Measurements from ENCODE around the gene SPATA33. TPM values are rescaled to one million over a fixed set of nuclear protein-coding genes. Genes with fewer than 3 reads are reported as not detected.
A peak's percentile ranks its signal among the peaks of the same experiment; 100 is the strongest.

Gene SPATA33
- total RNA-seq, 1 donor from 2014 or later: 38.4 TPM

DNA sequence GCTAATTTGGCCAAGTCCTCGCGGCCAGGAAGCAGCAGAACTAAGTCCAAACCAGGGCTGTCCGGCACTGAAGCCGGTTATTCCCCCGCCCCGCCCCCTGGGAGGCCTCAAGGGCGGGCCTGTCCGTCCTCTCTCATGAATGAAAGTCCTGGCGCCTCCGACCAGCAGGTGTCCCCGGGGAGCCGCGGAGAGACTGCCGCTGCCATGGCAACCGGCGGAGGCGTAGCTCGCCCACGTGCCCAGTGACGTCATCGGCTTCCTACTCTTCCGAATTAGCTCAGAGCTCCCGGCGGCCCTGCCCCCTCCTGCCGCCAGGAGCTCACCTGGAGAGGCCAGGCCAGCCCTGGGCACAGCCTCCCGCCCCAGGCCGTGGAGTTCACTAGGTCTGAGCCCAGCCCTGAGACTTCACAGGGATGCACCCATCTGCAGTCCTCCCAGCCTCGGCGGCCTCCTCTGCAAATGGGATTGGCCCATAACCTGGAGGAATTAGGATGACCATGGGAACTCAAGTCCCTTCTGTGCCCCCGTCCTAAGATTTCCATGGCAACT, 42.5 kb downstream of the SPATA33 start:
- peaks cover 3% of the 10 kb centered on the region for H3K27me3 Mint-ChIP-seq
- H3K4me1 Mint-ChIP-seq (ENCODE audit: low read depth): peaks cover 5% of the 10 kb centered on the region
- peak; percentile 98 for DNase-seq (ENCODE audit: low spot score, unreplicated experiment)
- TF ChIP-seq, protein P1, sequence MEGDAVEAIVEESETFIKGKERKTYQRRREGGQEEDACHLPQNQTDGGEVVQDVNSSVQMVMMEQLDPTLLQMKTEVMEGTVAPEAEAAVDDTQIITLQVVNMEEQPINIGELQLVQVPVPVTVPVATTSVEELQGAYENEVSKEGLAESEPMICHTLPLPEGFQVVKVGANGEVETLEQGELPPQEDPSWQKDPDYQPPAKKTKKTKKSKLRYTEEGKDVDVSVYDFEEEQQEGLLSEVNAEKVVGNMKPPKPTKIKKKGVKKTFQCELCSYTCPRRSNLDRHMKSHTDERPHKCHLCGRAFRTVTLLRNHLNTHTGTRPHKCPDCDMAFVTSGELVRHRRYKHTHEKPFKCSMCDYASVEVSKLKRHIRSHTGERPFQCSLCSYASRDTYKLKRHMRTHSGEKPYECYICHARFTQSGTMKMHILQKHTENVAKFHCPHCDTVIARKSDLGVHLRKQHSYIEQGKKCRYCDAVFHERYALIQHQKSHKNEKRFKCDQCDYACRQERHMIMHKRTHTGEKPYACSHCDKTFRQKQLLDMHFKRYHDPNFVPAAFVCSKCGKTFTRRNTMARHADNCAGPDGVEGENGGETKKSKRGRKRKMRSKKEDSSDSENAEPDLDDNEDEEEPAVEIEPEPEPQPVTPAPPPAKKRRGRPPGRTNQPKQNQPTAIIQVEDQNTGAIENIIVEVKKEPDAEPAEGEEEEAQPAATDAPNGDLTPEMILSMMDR (IDR thresholded peaks at IDR 0.05; ENCODE audit: unreplicated experiment): peak; percentile 83
- no peaks in the 10 kb centered on the region for H3K9me3 Mint-ChIP-seq (ENCODE audit: low read depth)
- H3K36me3 Mint-ChIP-seq (ENCODE audit: insufficient read depth): peaks cover 2% of the 10 kb centered on the region
- peak overlapping the region; percentile 87 for H3K27ac Mint-ChIP-seq
- H3K4me3 Mint-ChIP-seq (ENCODE audit: low read depth): peak overlapping the region; percentile 72

DNA sequence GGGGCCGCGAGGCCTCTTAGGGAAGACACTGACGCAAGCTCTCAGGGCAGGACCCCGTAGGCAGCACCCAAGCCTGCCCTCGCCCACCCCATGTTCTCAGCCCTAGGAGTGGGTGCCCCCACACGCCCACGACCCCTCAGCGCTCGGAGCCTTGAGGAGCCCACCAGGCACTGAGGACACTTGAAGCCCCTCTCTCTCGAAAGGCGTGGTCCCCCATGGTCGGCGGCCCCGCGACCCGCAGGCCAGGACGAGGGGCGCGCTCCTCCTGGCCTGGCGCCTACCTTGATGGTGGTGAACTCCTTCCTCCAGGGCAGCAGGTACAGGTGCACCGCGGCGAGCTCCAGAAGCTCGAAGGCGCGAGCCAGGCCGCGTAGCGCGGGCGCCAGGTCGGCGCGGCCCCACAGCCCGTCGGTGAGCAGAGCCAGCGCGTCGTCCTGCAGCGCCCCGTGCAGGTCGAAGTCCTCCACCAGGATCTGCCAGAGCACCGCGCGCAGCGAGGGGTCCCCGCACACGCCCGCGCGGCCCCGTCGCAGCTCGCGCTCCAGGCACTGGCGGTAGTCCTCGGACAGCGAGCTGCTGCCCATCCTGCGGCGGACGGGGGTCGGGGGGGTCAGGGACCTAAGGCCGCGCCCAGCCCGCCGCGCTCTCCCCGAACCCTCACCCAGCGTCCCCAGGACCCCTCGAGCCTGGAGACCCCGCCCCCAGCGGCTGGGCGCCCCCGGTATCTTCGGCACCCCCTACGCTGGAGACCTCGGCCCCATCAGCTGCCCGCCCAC, 43.2 kb downstream of the SPATA33 start:
- peak overlapping the region; percentile 90 for H3K27ac Mint-ChIP-seq
- peaks cover 5% of the 10 kb centered on the region for H3K27me3 Mint-ChIP-seq
- DNase-seq (ENCODE audit: low spot score, unreplicated experiment): no peak
- TF ChIP-seq, protein P1 (IDR thresholded peaks at IDR 0.05; ENCODE audit: unreplicated experiment): peak; percentile 34
- H3K36me3 Mint-ChIP-seq (ENCODE audit: insufficient read depth): peaks cover 2% of the 10 kb centered on the region
- H3K4me3 Mint-ChIP-seq (ENCODE audit: low read depth): peak overlapping the region; percentile 72
- H3K4me1 Mint-ChIP-seq (ENCODE audit: low read depth): peaks cover 6% of the 10 kb centered on the region
- H3K9me3 Mint-ChIP-seq (ENCODE audit: low read depth): no peaks in the 10 kb centered on the region

DNA sequence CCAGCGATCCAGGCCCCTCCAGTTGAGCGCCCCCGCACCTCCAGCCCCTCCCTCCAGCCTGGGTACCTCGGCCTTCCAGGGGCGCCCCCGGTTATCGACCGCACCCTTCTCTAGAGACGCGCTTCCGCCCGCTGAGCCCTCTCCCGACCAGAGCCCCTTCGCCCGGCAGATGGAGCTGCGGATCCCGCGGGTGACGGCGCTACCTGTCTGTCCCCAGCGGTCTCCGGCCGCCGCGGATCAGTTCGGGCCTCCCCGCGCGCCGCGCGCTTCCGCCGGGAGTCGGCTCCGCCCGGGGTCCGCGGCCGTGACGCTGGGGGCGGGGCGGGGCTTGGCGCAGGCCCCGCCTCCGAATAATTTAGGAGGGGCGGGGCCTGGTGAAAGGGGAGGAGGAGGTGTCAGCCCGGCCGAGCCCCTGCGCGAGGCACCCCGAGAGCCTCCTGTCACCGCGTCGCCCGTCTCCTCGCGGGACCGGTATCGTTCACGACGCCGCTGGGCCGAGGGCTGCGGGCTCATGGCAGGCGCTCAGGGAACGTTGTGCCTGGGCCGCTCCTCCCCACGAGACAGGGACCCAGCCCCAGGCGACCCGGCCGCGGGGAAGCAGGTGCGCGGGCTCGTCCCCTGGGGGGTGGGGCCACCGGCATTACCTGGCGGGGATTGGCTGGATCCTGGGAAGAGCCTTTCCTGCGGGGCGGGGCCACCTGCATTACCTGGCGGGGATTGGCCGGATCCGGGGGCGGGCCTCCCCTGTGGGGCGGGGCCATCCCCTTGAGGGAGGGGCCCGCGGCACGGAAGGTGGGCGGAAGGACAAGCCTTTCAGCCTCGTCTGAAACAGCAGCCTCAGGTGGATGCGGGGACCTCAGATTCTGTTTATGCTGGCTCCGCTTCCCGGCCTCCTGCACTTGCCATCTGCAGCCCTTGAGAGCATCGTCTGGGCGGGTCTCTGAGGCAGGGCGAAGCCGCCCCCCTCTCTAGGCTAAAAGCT, 44.1 kb downstream of the SPATA33 start, which contains the start of gene SPATA2L:
Gene SPATA2L (minus strand): TSS at position 281 of the 982 bp plus-strand sequence. CDS start 473 bp downstream, outside the sequence.
- Mint-ChIP-seq H3K4me3 (ENCODE audit: low read depth) (peak within 1 kb of the TSS; percentile 72), H3K9me3 (ENCODE audit: low read depth) (no peaks in the 10 kb centered on the region), H3K27me3 (peaks cover 6% of the 10 kb centered on the region), H3K27ac (peak within 1 kb of the TSS; percentile 90), H3K36me3 (ENCODE audit: insufficient read depth) (peaks cover 2% of the 10 kb centered on the region), H3K4me1 (ENCODE audit: low read depth) (peaks cover 6% of the 10 kb centered on the region)
- peak; percentile 95 for DNase-seq (ENCODE audit: low spot score, unreplicated experiment)
- TF ChIP-seq, protein P1 (IDR thresholded peaks at IDR 0.05; ENCODE audit: unreplicated experiment): peak; percentile 35

DNA sequence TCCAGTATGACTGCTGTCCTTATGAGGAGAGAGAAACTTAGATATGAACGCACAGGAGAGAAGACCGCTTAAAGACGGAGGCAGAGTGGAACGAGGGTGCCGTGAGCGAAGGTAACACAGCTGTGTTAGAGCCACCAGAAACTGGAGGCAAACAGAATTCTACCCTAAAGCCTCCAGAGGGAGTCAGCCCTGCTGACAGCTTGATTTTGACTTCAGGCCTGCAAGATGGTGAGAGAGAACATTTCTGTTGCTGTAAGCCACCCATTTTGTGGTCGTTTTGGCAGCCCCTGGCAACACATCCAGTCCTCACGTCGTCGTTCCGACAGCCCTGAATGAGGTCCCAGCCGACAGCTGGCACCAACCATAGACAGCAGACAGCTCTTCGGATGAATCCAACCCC, 46.6 kb downstream of the SPATA33 start:
- H3K27ac Mint-ChIP-seq: peak overlapping the region; percentile 64
- no peaks in the 10 kb centered on the region for H3K36me3 Mint-ChIP-seq (ENCODE audit: insufficient read depth)
- no peaks in the 10 kb centered on the region for H3K9me3 Mint-ChIP-seq (ENCODE audit: low read depth)
- TF ChIP-seq, protein P1 (IDR thresholded peaks at IDR 0.05; ENCODE audit: unreplicated experiment): no peak
- H3K4me3 Mint-ChIP-seq (ENCODE audit: low read depth): no peak overlapping the region
- peaks cover 6% of the 10 kb centered on the region for H3K27me3 Mint-ChIP-seq
- DNase-seq (ENCODE audit: low spot score, unreplicated experiment): no peak
- H3K4me1 Mint-ChIP-seq (ENCODE audit: low read depth): peaks cover 6% of the 10 kb centered on the region

DNA sequence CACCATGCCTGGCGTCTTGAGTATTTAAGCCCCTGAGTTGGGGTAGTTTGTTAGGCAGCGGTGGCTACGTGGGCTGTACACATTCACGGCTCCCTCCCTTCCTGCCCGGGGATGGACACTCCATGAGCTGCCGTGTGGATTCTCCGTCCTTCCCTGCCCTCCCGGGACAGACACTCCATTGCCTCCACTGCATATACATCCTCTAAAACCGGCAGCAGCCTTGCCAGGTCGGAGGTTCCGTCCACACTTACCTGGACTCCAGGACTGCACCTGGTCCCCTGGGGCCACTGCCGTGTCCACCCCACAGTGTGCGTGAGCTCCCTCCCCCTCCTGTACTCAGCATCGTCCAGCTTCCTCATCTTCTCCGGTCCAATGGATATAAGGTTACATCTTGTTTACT, 47.4 kb downstream of the SPATA33 start:
- Mint-ChIP-seq H3K27me3 (peaks cover 6% of the 10 kb centered on the region), H3K4me3 (ENCODE audit: low read depth) (no peak overlapping the region), H3K9me3 (ENCODE audit: low read depth) (no peaks in the 10 kb centered on the region), H3K4me1 (ENCODE audit: low read depth) (peaks cover 5% of the 10 kb centered on the region), H3K27ac (peak overlapping the region; percentile 73), H3K36me3 (ENCODE audit: insufficient read depth) (no peaks in the 10 kb centered on the region)
- DNase-seq (ENCODE audit: low spot score, unreplicated experiment): no peak
- TF ChIP-seq, protein P1 (IDR thresholded peaks at IDR 0.05; ENCODE audit: unreplicated experiment): no peak
